Measurements from ENCODE around the gene MARK3. TPM values are rescaled to one million over a fixed set of nuclear protein-coding genes. Genes with fewer than 3 reads are reported as not detected.
A peak's percentile ranks its signal among the peaks of the same experiment; 100 is the strongest.

MARK3 gene
- total RNA-seq, 4 donors from 2014 or later: 44.4 to 112 (median 67.5) TPM

DNA sequence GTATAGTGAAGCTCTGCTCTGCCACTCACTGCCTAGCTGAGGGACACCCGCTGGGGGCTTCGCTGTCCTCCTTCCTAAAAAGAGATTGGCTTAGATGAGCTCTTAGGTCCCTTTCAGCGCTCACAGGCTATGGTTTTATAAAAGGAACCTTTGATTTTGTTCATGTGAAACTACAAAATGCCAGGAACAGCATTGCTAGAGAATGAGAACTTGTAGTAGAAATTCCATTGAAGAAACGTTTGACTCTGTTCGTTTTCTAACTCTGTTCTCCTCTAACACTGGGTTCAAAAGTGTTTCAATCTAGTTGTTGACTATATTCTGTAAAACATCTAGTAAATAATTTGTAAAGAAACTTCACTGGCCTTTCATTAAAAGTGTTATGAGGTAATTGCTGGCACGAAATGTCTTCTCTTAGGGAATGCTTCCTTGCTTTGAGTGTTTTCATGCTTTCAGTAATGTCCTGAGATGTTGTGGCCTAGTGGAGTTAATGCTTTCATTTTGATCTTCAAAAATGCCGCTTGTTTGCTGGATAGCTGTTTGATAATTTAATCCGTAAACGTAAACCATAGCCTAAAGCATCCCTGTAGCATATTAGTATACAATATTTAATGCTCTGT is 1.6 kb downstream of the MARK3 start:
- Histone ChIP-seq H3K9me3 (no peaks in the 10 kb centered on the region), H3K4me1 (peaks cover 16 to 55% (median 37%) of the 10 kb centered on the region in 3 donors), H3K27me3 (no peaks in the 10 kb centered on the region), H3K27ac (peak overlapping the region; percentile 97 to 99 (median 98)), H3K4me3 (peak overlapping the region; percentile 67 to 93 (median 82)), H3K36me3 (no peaks in the 10 kb centered on the region)
- TF ChIP-seq POLR2A (IDR thresholded peaks at IDR 0.05): no peak
- TF ChIP-seq, protein P1, sequence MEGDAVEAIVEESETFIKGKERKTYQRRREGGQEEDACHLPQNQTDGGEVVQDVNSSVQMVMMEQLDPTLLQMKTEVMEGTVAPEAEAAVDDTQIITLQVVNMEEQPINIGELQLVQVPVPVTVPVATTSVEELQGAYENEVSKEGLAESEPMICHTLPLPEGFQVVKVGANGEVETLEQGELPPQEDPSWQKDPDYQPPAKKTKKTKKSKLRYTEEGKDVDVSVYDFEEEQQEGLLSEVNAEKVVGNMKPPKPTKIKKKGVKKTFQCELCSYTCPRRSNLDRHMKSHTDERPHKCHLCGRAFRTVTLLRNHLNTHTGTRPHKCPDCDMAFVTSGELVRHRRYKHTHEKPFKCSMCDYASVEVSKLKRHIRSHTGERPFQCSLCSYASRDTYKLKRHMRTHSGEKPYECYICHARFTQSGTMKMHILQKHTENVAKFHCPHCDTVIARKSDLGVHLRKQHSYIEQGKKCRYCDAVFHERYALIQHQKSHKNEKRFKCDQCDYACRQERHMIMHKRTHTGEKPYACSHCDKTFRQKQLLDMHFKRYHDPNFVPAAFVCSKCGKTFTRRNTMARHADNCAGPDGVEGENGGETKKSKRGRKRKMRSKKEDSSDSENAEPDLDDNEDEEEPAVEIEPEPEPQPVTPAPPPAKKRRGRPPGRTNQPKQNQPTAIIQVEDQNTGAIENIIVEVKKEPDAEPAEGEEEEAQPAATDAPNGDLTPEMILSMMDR (IDR thresholded peaks at IDR 0.05): no peak
- intact Hi-C loops (cut with DNase I): loop anchor here (10.0 kb wide), 1 partner anchor 52 kb away; the partner anchor contains the start of gene EIF5
- 3 to 6% methylated on average over 9 of the region's 9 CpGs for WGBS, 2 donors
- no peak for DNase-seq

DNA sequence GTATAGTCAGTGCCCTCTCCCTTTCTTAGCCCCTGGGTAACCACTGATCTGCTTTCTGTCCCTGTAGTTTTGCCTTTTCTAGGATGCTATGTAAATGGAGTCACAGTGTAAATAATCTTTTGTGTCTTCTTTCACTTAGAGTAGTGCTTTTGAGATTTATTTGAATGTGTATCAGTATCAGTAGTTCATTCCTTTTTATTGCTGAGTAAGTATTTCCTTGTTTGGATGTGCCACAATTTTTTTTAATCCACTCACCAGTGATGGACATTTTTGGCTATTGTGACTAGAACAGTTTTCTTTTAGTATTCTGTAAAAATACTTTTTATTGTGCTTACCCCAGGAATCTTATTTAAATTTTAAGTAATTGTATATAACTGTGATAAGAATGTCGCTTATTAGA is 3.4 kb downstream of the MARK3 start:
- 92 to 100% methylated on average over 1 of the region's 1 CpG for WGBS, 2 donors
- TF ChIP-seq, protein P1 (IDR thresholded peaks at IDR 0.05): no peak
- TF ChIP-seq POLR2A (IDR thresholded peaks at IDR 0.05): no peak
- Histone ChIP-seq H3K4me1 (peaks cover 16 to 73% (median 47%) of the 10 kb centered on the region in 3 donors), H3K4me3 (peak overlapping the region in 1 of 4 donors; percentile 78), H3K36me3 (no peaks in the 10 kb centered on the region), H3K27ac (peak overlapping the region in 2 of 4 donors; percentile 97 to 98), H3K27me3 (no peaks in the 10 kb centered on the region), H3K9me3 (no peaks in the 10 kb centered on the region)
- no peak for DNase-seq
- intact Hi-C loops (cut with DNase I): loop anchor here (10.0 kb wide), 1 partner anchor 54 kb away; the partner anchor contains the start of gene EIF5

DNA sequence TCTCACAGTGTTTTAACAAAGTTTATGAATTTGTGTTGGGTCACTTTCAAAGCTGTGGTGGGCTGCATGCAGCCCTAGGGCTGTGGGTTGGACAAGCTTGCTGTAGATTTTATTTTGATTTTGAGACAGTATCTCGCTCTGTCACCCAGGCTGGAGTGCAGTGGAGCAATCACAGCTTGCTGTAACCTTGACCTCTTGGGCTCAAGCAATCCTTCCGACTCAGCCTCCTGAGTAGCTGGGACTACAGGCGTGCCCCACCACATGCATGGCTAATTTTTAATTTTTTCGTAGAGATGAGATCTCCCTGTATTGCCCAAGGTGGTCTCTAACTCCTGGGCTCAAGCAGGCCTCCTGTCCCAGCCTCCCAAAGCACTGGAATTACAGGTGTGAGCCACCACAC is 5.4 kb downstream of the MARK3 start:
- no peak for TF ChIP-seq POLR2A (IDR thresholded peaks at IDR 0.05)
- TF ChIP-seq, protein P1 (IDR thresholded peaks at IDR 0.05): no peak
- Histone ChIP-seq H3K27me3 (no peaks in the 10 kb centered on the region), H3K9me3 (no peaks in the 10 kb centered on the region), H3K36me3 (no peaks in the 10 kb centered on the region), H3K27ac (no peak overlapping the region), H3K4me1 (peaks cover 11 to 84% (median 57%) of the 10 kb centered on the region in 3 donors), H3K4me3 (no peak overlapping the region)
- DNase-seq: no peak
- intact Hi-C loops (cut with DNase I): no loop called here
- WGBS, 2 donors: 74 to 75% methylated on average over 3 to 4 of the region's 4 CpGs

DNA sequence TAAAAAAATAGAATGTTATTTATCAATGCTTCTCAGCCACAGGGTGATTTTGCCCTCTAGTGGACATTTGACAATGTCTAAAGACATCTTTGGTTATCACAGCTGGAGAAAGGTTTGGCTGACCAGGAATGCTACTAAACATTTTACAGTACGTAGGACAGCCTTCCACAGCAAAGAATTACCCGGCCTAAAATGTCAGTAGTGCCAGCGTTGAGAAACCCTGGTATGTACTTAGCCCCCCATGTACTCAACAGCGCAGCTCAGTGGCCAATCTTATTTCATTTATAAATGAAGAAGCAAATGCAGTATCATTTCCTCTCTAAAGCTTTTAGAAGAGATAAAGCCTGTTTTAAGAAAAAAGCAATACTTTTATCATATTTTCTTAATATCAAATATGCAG is 5.8 kb downstream of the MARK3 start:
- 9 to 11% methylated on average over 4 of the region's 4 CpGs for WGBS, 2 donors
- no peaks in the 10 kb centered on the region for H3K9me3 ChIP-seq
- H3K4me3 ChIP-seq: no peak overlapping the region
- intact Hi-C loops (cut with DNase I): no loop called here
- H3K27ac ChIP-seq: no peak overlapping the region
- H3K27me3 ChIP-seq: no peaks in the 10 kb centered on the region
- H3K36me3 ChIP-seq: no peaks in the 10 kb centered on the region
- DNase-seq: no peak
- peaks cover 11 to 88% (median 62%) of the 10 kb centered on the region in 3 donors for H3K4me1 ChIP-seq
- TF ChIP-seq, protein P1 (IDR thresholded peaks at IDR 0.05): peak; percentile 42 to 73 (median 60)
- no peak for TF ChIP-seq POLR2A (IDR thresholded peaks at IDR 0.05)

DNA sequence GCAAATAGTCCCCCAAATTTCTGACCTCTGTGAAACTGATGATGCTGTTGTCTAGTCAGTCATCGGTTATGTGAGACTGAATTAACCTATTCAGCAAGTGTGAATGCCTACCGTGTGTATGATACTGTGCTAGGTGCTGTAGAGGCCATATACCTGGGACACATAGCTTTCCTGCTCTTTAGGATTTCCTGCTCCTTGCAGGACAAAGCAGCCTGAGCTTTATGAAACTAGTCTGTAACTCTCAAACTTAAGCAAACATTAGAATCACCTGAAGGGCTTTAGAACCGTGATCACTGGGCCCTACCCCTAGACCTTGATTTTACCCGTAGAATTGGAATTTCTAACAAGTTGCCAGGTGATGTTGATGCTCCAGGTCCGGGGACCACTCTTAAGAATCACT is 6.9 kb downstream of the MARK3 start:
- no peak for DNase-seq
- Histone ChIP-seq H3K27me3 (no peaks in the 10 kb centered on the region), H3K4me3 (no peak overlapping the region), H3K36me3 (no peaks in the 10 kb centered on the region), H3K4me1 (peaks cover 11 to 93% (median 63%) of the 10 kb centered on the region in 3 donors), H3K27ac (peak overlapping the region in 1 of 4 donors; percentile 9), H3K9me3 (no peaks in the 10 kb centered on the region)
- WGBS, 2 donors: 46 to 67% methylated on average over 5 of the region's 5 CpGs
- intact Hi-C loops (cut with DNase I): no loop called here
- TF ChIP-seq, protein P1 (IDR thresholded peaks at IDR 0.05): no peak
- no peak for TF ChIP-seq POLR2A (IDR thresholded peaks at IDR 0.05)
